B cell (primary cell): ENCODE results near the gene SPECC1L. TPM values are rescaled to one million over a fixed set of nuclear protein-coding genes. Genes with fewer than 3 reads are reported as not detected.
A peak's percentile ranks its signal among the peaks of the same experiment; 100 is the strongest.

Experiments used
- ATAC-seq: fragments of 200-7000 bp; cut with Tn5 transposase; one replicate; pipeline ENCODE4 v1.10.0; 2021; ENCODE audit warnings: low read depth, mild to moderate bottlenecking, moderate number of reproducible peaks, moderate library complexity
- CTCF ChIA-PET: fragments of 350-600 bp; sonication (Branson Sonifier 250); formaldehyde crosslinking; loops from one replicate; lab custom pipeline; 2021; ENCODE audit warnings: antibody characterized with exemption, inconsistent platforms; lab: Charles Lee
- POLR2A ChIA-PET: fragments of 350-600 bp; sonication (Branson Sonifier 250); formaldehyde crosslinking; loops from one replicate; lab custom pipeline; 2021; ENCODE audit warnings: antibody characterized with exemption; lab: Charles Lee
- DNase-seq: peaks from one replicate; pipeline ENCODE4 v3.0.0; 2013
- H2AFZ ChIP-seq: 2 replicates; pipeline ENCODE4 v1.6.1; 2012; ENCODE audit warnings: mild to moderate bottlenecking, low read depth, low read length; ENCODE audit not compliant: insufficient read depth, poor library complexity, severe bottlenecking
- H3K27ac ChIP-seq, 2 donors: 1 replicate in 1 of 2; 2 replicates in 1 of 2; pipeline ENCODE4 v1.5.1; 2012 to 2013; ENCODE audit warnings: low read length in 2 of 2, mild to moderate bottlenecking in 2 of 2, moderate library complexity in 1 of 2
- H3K27me3 ChIP-seq, 4 experiments: fragments of 200-600 bp in 1 of 4; sonication (generic) in 1 of 4; replicated peaks in 1 of 4; 1 replicate in 2 of 4; 2 replicates in 2 of 4; pipeline versions ENCODE4 v1.6.1 to v1.7.0; 2013 to 2016; ENCODE audit warnings: low read length in 3 of 4, mild to moderate bottlenecking in 2 of 4, mixed read lengths in 1 of 4, moderate library complexity in 1 of 4; ENCODE audit not compliant: insufficient read depth in 4 of 4, control insufficient read depth in 3 of 4; ENCODE audit errors: control extremely low read depth in 1 of 4
- H3K36me3 ChIP-seq, 2 experiments: replicated peaks in 1 of 2; 1 replicate in 1 of 2; 2 replicates in 1 of 2; pipeline versions ENCODE4 v1.6.1 to v1.7.1; 2013; ENCODE audit warnings: low read length in 1 of 2; ENCODE audit not compliant: insufficient read depth in 2 of 2, control insufficient read depth in 1 of 2; ENCODE audit errors: control extremely low read depth in 1 of 2, extremely low read depth in 1 of 2
- H3K4me1 ChIP-seq, 2 donors: fragments of 200-600 bp in 1 of 2; sonication (generic) in 1 of 2; 1 replicate in 1 of 2; 2 replicates in 1 of 2; pipeline versions ENCODE4 v1.5.1 to v1.6.1; 2013 to 2017; ENCODE audit warnings: low read length in 2 of 2; ENCODE audit not compliant: control insufficient read depth in 2 of 2, insufficient read depth in 2 of 2
- H3K4me2 ChIP-seq: replicated peaks from 2 replicates; pipeline ENCODE3; 2012; ENCODE audit warnings: mild to moderate bottlenecking, low read depth, low read length; ENCODE audit not compliant: poor library complexity, severe bottlenecking
- H3K4me3 ChIP-seq, 5 experiments: fragments of 200-600 bp in 1 of 5; sonication (generic) in 1 of 5; 1 replicate in 3 of 5; 2 replicates in 2 of 5; pipeline versions ENCODE4 v1.5.1 to v1.7.0; 2011 to 2016; ENCODE audit warnings: low read length in 4 of 5, mild to moderate bottlenecking in 4 of 5, low read depth in 2 of 5, control low read depth in 1 of 5, moderate library complexity in 1 of 5; ENCODE audit not compliant: insufficient read depth in 1 of 5; ENCODE audit errors: control extremely low read depth in 1 of 5, extremely low read depth in 1 of 5
- H3K79me2 ChIP-seq: fragments of 200-600 bp; sonication (generic); one replicate; pipeline ENCODE4 v1.6.0; 2016; ENCODE audit warnings: low read length; ENCODE audit not compliant: control insufficient read depth, insufficient read depth
- H3K9ac ChIP-seq: fragments of 200-600 bp; sonication (generic); 2 replicates; pipeline ENCODE4 v1.6.1; 2017; ENCODE audit warnings: mild to moderate bottlenecking, low read length, moderate library complexity
- H3K9me3 ChIP-seq, 3 donors: one replicate each; pipeline versions ENCODE4 v1.6.1 to v1.7.1; 2013; ENCODE audit warnings: low read length in 2 of 3; ENCODE audit not compliant: control insufficient read depth in 2 of 3, insufficient read depth in 1 of 3; ENCODE audit errors: control extremely low read depth in 1 of 3
- H4K20me1 ChIP-seq: 2 replicates; pipeline ENCODE4 v1.6.0; 2012; ENCODE audit warnings: mild to moderate bottlenecking, low read length; ENCODE audit not compliant: insufficient read depth, control insufficient read depth, poor library complexity, severe bottlenecking
- H3K27ac Mint-ChIP-seq: one replicate; pipeline ENCODE4 v1.8.0; 2021; ENCODE audit warnings: mixed read lengths
- H3K27me3 Mint-ChIP-seq: one replicate; pipeline ENCODE4 v1.8.0; 2021; ENCODE audit warnings: mixed read lengths
- H3K4me1 Mint-ChIP-seq: one replicate; pipeline ENCODE4 v1.8.0; 2021; ENCODE audit warnings: mixed read lengths
- H3K4me3 Mint-ChIP-seq: one replicate; pipeline ENCODE4 v1.8.0; 2021; ENCODE audit warnings: mixed read lengths
- H3K9me3 Mint-ChIP-seq: one replicate; pipeline ENCODE4 v1.8.0; 2022; ENCODE audit warnings: mixed read lengths; ENCODE audit not compliant: insufficient read depth
- EZH2 ChIP-seq: IDR thresholded peaks from 2 replicates; pipeline ENCODE4 v1.6.1; 2012; ENCODE audit warnings: borderline replicate concordance, low read depth, mild to moderate bottlenecking, moderate library complexity, low read length; ENCODE audit not compliant: insufficient read depth, poor library complexity, severe bottlenecking
- WGBS: methylation state at CpG from one replicate; pipeline ENCODE4 v1.1.5; 2013; ENCODE audit warnings: missing lambda C conversion rate; ENCODE audit not compliant: insufficient coverage; 5-methylcytosine and 5-hydroxymethylcytosine counted together
- intact Hi-C: fragments of 100-400 bp; cut with micrococcal nuclease; formaldehyde crosslinking; loops from one replicate; pipeline ENCODE4 v1.10.0; 2022
- polyA plus RNA-seq: library from polyadenylated mRNA; depleted of rRNA; stranded (reverse); fragments of >200 nt; gene quantifications from 2 replicates; pipeline ENCODE4 v1.2.3, GENCODE V29; 2012
- total RNA-seq, 2 donors: library from RNA; stranded (reverse); fragments of 120-200 nt in 1 of 2; gene quantifications; 1 replicate in 1 of 2; 2 replicates in 1 of 2; pipeline versions ENCODE4 v1.2.3 to v1.2.4, GENCODE V29; 2013 to 2022
- TF ChIP-seq, protein P1 (sequence below): fragments of 200-600 bp; IDR thresholded peaks from one replicate; pipeline ENCODE4 v1.8.0; 2022; ENCODE audit warnings: antibody characterized with exemption, mild to moderate bottlenecking

Gene SPECC1L
- total and polyA plus RNA-seq, 2 donors (not counting 1 experiment from before 2014, with no cell fraction given) = 14.4 to 85.3 TPM

DNA sequence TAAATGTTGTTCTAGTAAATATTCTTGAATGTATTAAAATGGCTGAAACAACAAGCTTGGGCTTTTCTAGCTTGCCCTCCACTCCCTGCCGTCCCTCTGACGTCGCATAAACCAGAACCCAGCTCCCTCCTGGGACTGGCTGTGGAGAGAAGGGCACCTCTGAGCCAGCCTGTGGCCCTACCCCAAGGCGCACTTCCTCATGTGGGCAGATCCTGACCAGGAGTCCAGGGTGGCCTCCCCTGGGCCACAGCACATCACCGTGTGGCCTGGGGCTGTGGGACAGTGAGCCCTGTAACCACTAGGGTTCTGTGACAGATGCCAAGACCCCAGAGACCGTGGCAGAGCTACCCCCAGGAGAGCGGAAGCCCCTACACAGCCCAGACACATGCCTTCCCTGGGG is 146.6 kb downstream of the SPECC1L start:
- ATAC-seq = no peak
- CTCF ChIA-PET = interaction anchor here (0.7 to 14.5 kb wide), 6 partner anchors 18 to 288 kb away, joined by 3 to 157 read pairs (median 3); no protein-coding TSS in a partner anchor
- H3K4me2 ChIP-seq = no peak overlapping the region
- H3K4me1 ChIP-seq = peaks cover 0 to 4% of the 10 kb centered on the region in 2 donors
- no peak overlapping the region for H3K4me3 ChIP-seq
- no peaks in the 10 kb centered on the region for H3K27me3 ChIP-seq
- 41% methylated on average over 6 of the region's 7 CpGs for WGBS
- H3K27me3 Mint-ChIP-seq = no peaks in the 10 kb centered on the region
- H3K79me2 ChIP-seq = no peaks in the 10 kb centered on the region
- H3K4me1 Mint-ChIP-seq = peaks cover 6% of the 10 kb centered on the region
- POLR2A ChIA-PET = interaction anchor here (0.5 to 0.6 kb wide), 2 partner anchors 88 to 855 kb away, joined by 6 to 8 read pairs; no protein-coding TSS in a partner anchor
- no peak overlapping the region for H2AFZ ChIP-seq
- intact Hi-C loops = no loop called here
- no peak for DNase-seq
- H3K9me3 ChIP-seq = peaks cover 0 to 2% (median 0%) of the 10 kb centered on the region in 3 donors
- H3K9ac ChIP-seq = no peak overlapping the region
- H3K4me3 Mint-ChIP-seq = no peak overlapping the region
- H4K20me1 ChIP-seq = no peaks in the 10 kb centered on the region
- H3K27ac Mint-ChIP-seq = no peak overlapping the region
- no peaks in the 10 kb centered on the region for H3K9me3 Mint-ChIP-seq
- no peak for TF ChIP-seq EZH2
- TF ChIP-seq, protein P1, sequence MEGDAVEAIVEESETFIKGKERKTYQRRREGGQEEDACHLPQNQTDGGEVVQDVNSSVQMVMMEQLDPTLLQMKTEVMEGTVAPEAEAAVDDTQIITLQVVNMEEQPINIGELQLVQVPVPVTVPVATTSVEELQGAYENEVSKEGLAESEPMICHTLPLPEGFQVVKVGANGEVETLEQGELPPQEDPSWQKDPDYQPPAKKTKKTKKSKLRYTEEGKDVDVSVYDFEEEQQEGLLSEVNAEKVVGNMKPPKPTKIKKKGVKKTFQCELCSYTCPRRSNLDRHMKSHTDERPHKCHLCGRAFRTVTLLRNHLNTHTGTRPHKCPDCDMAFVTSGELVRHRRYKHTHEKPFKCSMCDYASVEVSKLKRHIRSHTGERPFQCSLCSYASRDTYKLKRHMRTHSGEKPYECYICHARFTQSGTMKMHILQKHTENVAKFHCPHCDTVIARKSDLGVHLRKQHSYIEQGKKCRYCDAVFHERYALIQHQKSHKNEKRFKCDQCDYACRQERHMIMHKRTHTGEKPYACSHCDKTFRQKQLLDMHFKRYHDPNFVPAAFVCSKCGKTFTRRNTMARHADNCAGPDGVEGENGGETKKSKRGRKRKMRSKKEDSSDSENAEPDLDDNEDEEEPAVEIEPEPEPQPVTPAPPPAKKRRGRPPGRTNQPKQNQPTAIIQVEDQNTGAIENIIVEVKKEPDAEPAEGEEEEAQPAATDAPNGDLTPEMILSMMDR = no peak
- H3K27ac ChIP-seq = no peak overlapping the region
- peaks cover 0 to 27% of the 10 kb centered on the region in 2 experiments for H3K36me3 ChIP-seq

DNA sequence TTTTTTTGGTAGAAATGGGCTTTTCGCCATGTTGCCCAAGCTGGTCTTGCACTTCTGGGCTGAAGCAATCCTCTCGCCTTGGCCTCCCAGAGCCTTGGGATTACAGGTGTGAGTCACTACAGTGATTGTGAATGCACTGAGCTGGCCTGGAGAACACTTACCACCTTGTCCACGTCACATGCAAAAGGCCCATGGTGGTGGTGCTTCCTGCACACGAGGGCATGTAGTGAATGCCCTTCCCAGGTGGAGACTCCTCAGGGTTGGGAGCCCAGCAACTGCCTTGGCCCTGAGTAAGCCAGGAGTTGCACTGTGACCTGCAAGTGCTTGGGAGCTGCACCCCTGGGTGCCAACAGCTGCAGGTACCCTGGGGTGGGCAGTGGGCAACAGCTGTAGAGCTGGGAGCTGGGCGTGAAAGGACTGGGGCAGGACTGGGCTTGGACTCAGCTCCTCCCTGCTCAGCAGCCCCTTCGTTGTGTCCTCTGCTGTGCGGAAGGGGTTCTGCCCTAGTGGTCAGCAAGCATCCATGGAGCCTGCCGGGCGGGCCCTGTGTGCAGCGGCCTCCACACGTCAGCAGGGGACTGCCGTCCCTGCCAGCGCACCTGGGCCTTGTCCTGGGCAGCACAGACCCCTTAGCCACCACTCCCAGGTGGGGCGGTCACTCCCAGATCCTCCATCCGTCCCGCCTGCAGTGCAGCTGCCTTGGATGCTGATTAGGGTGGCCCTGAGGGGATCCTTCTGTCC is 147.4 kb downstream of the SPECC1L start:
- Histone ChIP-seq H4K20me1 (no peaks in the 10 kb centered on the region), H3K36me3 (peaks cover 0 to 19% of the 10 kb centered on the region in 2 experiments), H3K4me3 (no peak overlapping the region), H3K4me2 (no peak overlapping the region), H2AFZ (no peak overlapping the region), H3K9me3 (peaks cover 0 to 2% (median 0%) of the 10 kb centered on the region in 3 donors), H3K9ac (no peak overlapping the region), H3K27ac (no peak overlapping the region), H3K79me2 (peaks cover 3% of the 10 kb centered on the region), H3K4me1 (peaks cover 0 to 4% of the 10 kb centered on the region in 2 donors), H3K27me3 (peaks cover 0 to 3% (median 0%) of the 10 kb centered on the region in 4 experiments)
- Mint-ChIP-seq H3K4me3 (no peak overlapping the region), H3K9me3 (no peaks in the 10 kb centered on the region), H3K4me1 (peaks cover 9% of the 10 kb centered on the region), H3K27ac (peak overlapping the region; percentile 46), H3K27me3 (no peaks in the 10 kb centered on the region)
- intact Hi-C loops = no loop called here
- 94% methylated on average over 15 of the region's 16 CpGs for WGBS
- TF ChIP-seq, protein P1 = no peak
- no peak for TF ChIP-seq EZH2
- CTCF ChIA-PET = interaction anchor here (0.7 to 14.5 kb wide), 9 partner anchors 17 to 289 kb away, joined by 3 to 157 read pairs (median 3); no protein-coding TSS in a partner anchor
- ATAC-seq (no peak), DNase-seq (no peak)
- POLR2A ChIA-PET = interaction anchor here (0.5 to 0.7 kb wide), 2 partner anchors 89 to 855 kb away, joined by 4 to 6 read pairs; no protein-coding TSS in a partner anchor
